ENCODE data around the gene NRG3. TPM values are rescaled to one million over a fixed set of nuclear protein-coding genes. Genes with fewer than 3 reads are reported as not detected.

The NRG3 gene
- total RNA-seq, 1 experiment from 2014 or later = 0.08 TPM

- intact Hi-C loops (cut with micrococcal nuclease; ENCODE audit: unreplicated experiment) = no loop called here
These were observed 165.3 kb downstream of the NRG3 start for GRCh38 chr10:82040336-82040735.

GRCh38 chr10:82041018-82041417, 166.0 kb downstream of the NRG3 start:
- Histone ChIP-seq H3K4me3 (ENCODE audit: low read depth in 2 of 2, low read length in 2 of 2) (no peak overlapping the region), H3K27me3 (ENCODE audit: control insufficient read depth, insufficient read depth, low read length) (no peaks in the 10 kb centered on the region), H3K9me3 (ENCODE audit: control insufficient read depth, insufficient read depth, low read depth, low read length) (peaks cover 3% of the 10 kb centered on the region; the same call in 1 of the 2 replicates), H3K27ac (ENCODE audit: low read length) (no peak overlapping the region), H3K4me1 (ENCODE audit: control insufficient read depth, insufficient read depth, low read length) (no peaks in the 10 kb centered on the region), H3K36me3 (ENCODE audit: control insufficient read depth, insufficient read depth, low read length) (no peaks in the 10 kb centered on the region)
- intact Hi-C loops (cut with micrococcal nuclease; ENCODE audit: unreplicated experiment) (no loop called here), in situ Hi-C loops (cut with HindIII; ENCODE audit: low pct_unique_long_range_greater_than_20kb, low sequenced_read_pairs) (no loop called here)
- no peak for TF ChIP-seq TCF7L2 (IDR thresholded peaks at IDR 0.05; ENCODE audit: low read depth, low read length)
- TF ChIP-seq POLR2AphosphoS5 (IDR thresholded peaks at IDR 0.05; ENCODE audit: low read depth, low read length) = no peak
- TF ChIP-seq SIN3A (IDR thresholded peaks at IDR 0.05; ENCODE audit: borderline replicate concordance, insufficient read depth, low read depth, low read length) = no peak
- TF ChIP-seq, protein P1, sequence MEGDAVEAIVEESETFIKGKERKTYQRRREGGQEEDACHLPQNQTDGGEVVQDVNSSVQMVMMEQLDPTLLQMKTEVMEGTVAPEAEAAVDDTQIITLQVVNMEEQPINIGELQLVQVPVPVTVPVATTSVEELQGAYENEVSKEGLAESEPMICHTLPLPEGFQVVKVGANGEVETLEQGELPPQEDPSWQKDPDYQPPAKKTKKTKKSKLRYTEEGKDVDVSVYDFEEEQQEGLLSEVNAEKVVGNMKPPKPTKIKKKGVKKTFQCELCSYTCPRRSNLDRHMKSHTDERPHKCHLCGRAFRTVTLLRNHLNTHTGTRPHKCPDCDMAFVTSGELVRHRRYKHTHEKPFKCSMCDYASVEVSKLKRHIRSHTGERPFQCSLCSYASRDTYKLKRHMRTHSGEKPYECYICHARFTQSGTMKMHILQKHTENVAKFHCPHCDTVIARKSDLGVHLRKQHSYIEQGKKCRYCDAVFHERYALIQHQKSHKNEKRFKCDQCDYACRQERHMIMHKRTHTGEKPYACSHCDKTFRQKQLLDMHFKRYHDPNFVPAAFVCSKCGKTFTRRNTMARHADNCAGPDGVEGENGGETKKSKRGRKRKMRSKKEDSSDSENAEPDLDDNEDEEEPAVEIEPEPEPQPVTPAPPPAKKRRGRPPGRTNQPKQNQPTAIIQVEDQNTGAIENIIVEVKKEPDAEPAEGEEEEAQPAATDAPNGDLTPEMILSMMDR (IDR thresholded peaks at IDR 0.05) = no peak; the same call in 1 of the 2 replicates
- TF ChIP-seq REST (IDR thresholded peaks at IDR 0.05; ENCODE audit: insufficient read depth in 1 of 2, low read depth in 2 of 2, low read length in 1 of 2) = no peak
- no TSS peak for BruUV-seq (replicated peaks)
- POLR2A ChIA-PET = no interaction called here
- CTCF ChIA-PET = no interaction called here
- ATAC-seq (no peak), DNase-seq (ENCODE audit: low read depth, low spot score) (no peak)

More at GRCh38 chr10:82040336-82040735, 165.3 kb downstream of the NRG3 start:
- ChIA-PET POLR2A (no interaction called here), CTCF (no interaction called here)
- H3K4me1 ChIP-seq (ENCODE audit: control insufficient read depth, insufficient read depth, low read length) = no peaks in the 10 kb centered on the region
- no peak overlapping the region for H3K27ac ChIP-seq (ENCODE audit: low read length)
- in situ Hi-C loops (cut with HindIII; ENCODE audit: low pct_unique_long_range_greater_than_20kb, low sequenced_read_pairs) = no loop called here
- no peak overlapping the region for H3K4me3 ChIP-seq (ENCODE audit: low read depth in 2 of 2, low read length in 2 of 2)
- TF ChIP-seq, protein P1 (IDR thresholded peaks at IDR 0.05) = no peak
- TF ChIP-seq POLR2AphosphoS5 (IDR thresholded peaks at IDR 0.05; ENCODE audit: low read depth, low read length) = no peak
- TF ChIP-seq SIN3A (IDR thresholded peaks at IDR 0.05; ENCODE audit: borderline replicate concordance, insufficient read depth, low read depth, low read length) = no peak
- TF ChIP-seq TCF7L2 (IDR thresholded peaks at IDR 0.05; ENCODE audit: low read depth, low read length) = no peak
- no peak for TF ChIP-seq REST (IDR thresholded peaks at IDR 0.05; ENCODE audit: insufficient read depth in 1 of 2, low read depth in 2 of 2, low read length in 1 of 2)
- H3K9me3 ChIP-seq (ENCODE audit: control insufficient read depth, insufficient read depth, low read depth, low read length) = peaks cover 3% of the 10 kb centered on the region; the same call in 1 of the 2 replicates
- no TSS peak for BruUV-seq (replicated peaks)
- DNase-seq (ENCODE audit: low read depth, low spot score) (no peak), ATAC-seq (no peak)
- H3K36me3 ChIP-seq (ENCODE audit: control insufficient read depth, insufficient read depth, low read length) = no peaks in the 10 kb centered on the region
- H3K27me3 ChIP-seq (ENCODE audit: control insufficient read depth, insufficient read depth, low read length) = no peaks in the 10 kb centered on the region

Data from Panc1 (cell line).